Thymus (tissue), 14 donors: ENCODE measurements around the gene PKP2. TPM values are rescaled to one million over a fixed set of nuclear protein-coding genes. Genes with fewer than 3 reads are reported as not detected.

Experiments
- DNase-seq, 9 donors: peaks; one replicate each; pipeline ENCODE4 v3.0.0-alpha.2; 2013; ENCODE audit warnings: low spot score in 9 of 9, low read depth in 6 of 9, missing footprints in 1 of 9
- H3K27ac ChIP-seq, 2 donors: one replicate each; pipeline ENCODE4 v1.5.1; 2013; ENCODE audit warnings: control low read depth in 1 of 2, low read depth in 1 of 2, low read length in 1 of 2, mild to moderate bottlenecking in 1 of 2, moderate library complexity in 1 of 2
- H3K27me3 ChIP-seq, 2 donors: one replicate each; pipeline ENCODE4 v1.5.1; 2013; ENCODE audit warnings: low read length in 1 of 2; ENCODE audit not compliant: control insufficient read depth in 2 of 2, insufficient read depth in 1 of 2
- H3K36me3 ChIP-seq, 2 donors: one replicate each; pipeline ENCODE4 v1.5.1; 2013; ENCODE audit warnings: low read length in 1 of 2, mild to moderate bottlenecking in 1 of 2, moderate library complexity in 1 of 2; ENCODE audit not compliant: control insufficient read depth in 2 of 2, insufficient read depth in 2 of 2
- H3K4me1 ChIP-seq, 2 donors: one replicate each; pipeline ENCODE4 v1.5.1; 2013; ENCODE audit warnings: low read length in 2 of 2; ENCODE audit not compliant: control insufficient read depth in 2 of 2, insufficient read depth in 2 of 2
- H3K4me3 ChIP-seq, 2 donors: one replicate each; pipeline ENCODE4 v1.5.1; 2013; ENCODE audit warnings: low read length in 2 of 2, control low read depth in 1 of 2, mild to moderate bottlenecking in 1 of 2
- H3K9me3 ChIP-seq, 2 donors: one replicate each; pipeline ENCODE4 v1.5.1; 2013; ENCODE audit warnings: low read length in 1 of 2, mild to moderate bottlenecking in 1 of 2; ENCODE audit not compliant: control insufficient read depth in 2 of 2, insufficient read depth in 1 of 2
- WGBS: extraction: QIAGEN DNeasy Blood & Tissue Kit; methylation state at CpG from one replicate; pipeline ENCODE4 v1.1.7; 2013; 5-methylcytosine and 5-hydroxymethylcytosine counted together
- long read RNA-seq, 10 donors: transcript quantifications; one replicate each; lab custom pipeline, GENCODE V29; 2026
- polyA plus RNA-seq: library from polyadenylated mRNA; stranded (reverse); fragments of 200-250 nt; gene quantifications from one replicate; pipeline ENCODE4 v1.2.3, GENCODE V29; 2013
- total RNA-seq: library from RNA; stranded (reverse); fragments of 120-200 nt; gene quantifications from one replicate; pipeline ENCODE4 v1.2.4, GENCODE V29; 2013
- donor health status: healthy.

The PKP2 gene
- total RNA-seq (6.0 TPM), polyA plus RNA-seq (13.7 TPM)
- long read RNA-seq, donor 1: 0 reads
- long read RNA-seq, donor 2: 0 reads
- long read RNA-seq, donor 3: 0 reads
- long read RNA-seq, donor 4, full-length matches to known transcripts: 2 of 2 reads
- long read RNA-seq, donor 4, partial matches to known transcripts: 0 of 2 reads
- long read RNA-seq, donor 4, other reads (novel, unspliced or antisense): 0 of 2 reads
- long read RNA-seq, donor 5, full-length matches to known transcripts: 4 of 4 reads
- long read RNA-seq, donor 5, partial matches to known transcripts: 0 of 4 reads
- long read RNA-seq, donor 5, other reads (novel, unspliced or antisense): 0 of 4 reads
- long read RNA-seq, donor 6, full-length matches to known transcripts: 2 of 2 reads
- long read RNA-seq, donor 6, partial matches to known transcripts: 0 of 2 reads
- long read RNA-seq, donor 6, other reads (novel, unspliced or antisense): 0 of 2 reads
- long read RNA-seq, donor 7, full-length matches to known transcripts: 1 of 1 reads
- long read RNA-seq, donor 7, partial matches to known transcripts: 0 of 1 reads
- long read RNA-seq, donor 7, other reads (novel, unspliced or antisense): 0 of 1 reads
- long read RNA-seq, donor 8, full-length matches to known transcripts: 1 of 1 reads
- long read RNA-seq, donor 8, partial matches to known transcripts: 0 of 1 reads
- long read RNA-seq, donor 8, other reads (novel, unspliced or antisense): 0 of 1 reads
- long read RNA-seq, donor 9: 0 reads
- long read RNA-seq, donor 10: 0 reads

GRCh38 chr12:32896432-32897280, at the start of gene PKP2:
PKP2 (minus strand) TSS chr12:32896777; CDS start chr12:32896731, 46 bp downstream.
- Histone ChIP-seq H3K36me3 (no peaks in the 10 kb centered on the region), H3K27me3 (peaks cover 33 to 44% of the 10 kb centered on the region in 2 donors), H3K27ac (peak within 1 kb of the TSS in 1 of 2 donors; percentile 42), H3K9me3 (no peaks in the 10 kb centered on the region), H3K4me1 (peaks cover 0 to 2% of the 10 kb centered on the region in 2 donors), H3K4me3 (peak within 1 kb of the TSS; percentile 27 to 54)
- DNase-seq: peak in 5 of 9 donors; percentile 14 to 41 (median 21)
- WGBS: 1% methylated on average over 94 of the region's 94 CpGs

- no peak for DNase-seq
- H3K4me1 ChIP-seq: no peaks in the 10 kb centered on the region
- no peak overlapping the region for H3K4me3 ChIP-seq
- 93% methylated on average over 6 of the region's 6 CpGs for WGBS
- H3K27me3 ChIP-seq: no peaks in the 10 kb centered on the region
- H3K9me3 ChIP-seq: no peaks in the 10 kb centered on the region
- H3K27ac ChIP-seq: no peak overlapping the region
- no peaks in the 10 kb centered on the region for H3K36me3 ChIP-seq
Measured at GRCh38 chr12:32944195-32944594, 47.6 kb upstream of the PKP2 start.

GRCh38 chr12:32939801-32940200, 43.2 kb upstream of the PKP2 start:
- DNase-seq: no peak
- Histone ChIP-seq H3K4me1 (no peaks in the 10 kb centered on the region), H3K27me3 (no peaks in the 10 kb centered on the region), H3K9me3 (no peaks in the 10 kb centered on the region), H3K4me3 (no peak overlapping the region), H3K36me3 (no peaks in the 10 kb centered on the region), H3K27ac (no peak overlapping the region)
- 65% methylated on average over 3 of the region's 3 CpGs for WGBS

- Histone ChIP-seq H3K9me3 (no peaks in the 10 kb centered on the region), H3K36me3 (no peaks in the 10 kb centered on the region), H3K4me1 (no peaks in the 10 kb centered on the region), H3K27ac (no peak overlapping the region), H3K27me3 (no peaks in the 10 kb centered on the region), H3K4me3 (no peak overlapping the region)
- 96% methylated on average over 4 of the region's 4 CpGs for WGBS
- no peak for DNase-seq
Measured at GRCh38 chr12:32926963-32927362, 30.4 kb upstream of the PKP2 start.

GRCh38 chr12:32926356-32926755, 29.8 kb upstream of the PKP2 start:
- H3K4me3 ChIP-seq: no peak overlapping the region
- WGBS: 83% methylated on average over 1 of the region's 1 CpG
- no peak for DNase-seq
- H3K9me3 ChIP-seq: no peaks in the 10 kb centered on the region
- no peaks in the 10 kb centered on the region for H3K4me1 ChIP-seq
- no peak overlapping the region for H3K27ac ChIP-seq
- H3K36me3 ChIP-seq: no peaks in the 10 kb centered on the region
- H3K27me3 ChIP-seq: no peaks in the 10 kb centered on the region

GRCh38 chr12:32922546-32923297, 26.1 kb upstream of the PKP2 start:
- no peaks in the 10 kb centered on the region for H3K27me3 ChIP-seq
- 91% methylated on average over 8 of the region's 8 CpGs for WGBS
- no peak for DNase-seq
- no peak overlapping the region for H3K27ac ChIP-seq
- H3K4me3 ChIP-seq: no peak overlapping the region
- no peaks in the 10 kb centered on the region for H3K4me1 ChIP-seq
- H3K9me3 ChIP-seq: no peaks in the 10 kb centered on the region
- H3K36me3 ChIP-seq: no peaks in the 10 kb centered on the region

GRCh38 chr12:32921397-32921796, 24.8 kb upstream of the PKP2 start:
- no peak for DNase-seq
- Histone ChIP-seq H3K4me1 (no peaks in the 10 kb centered on the region), H3K36me3 (no peaks in the 10 kb centered on the region), H3K9me3 (no peaks in the 10 kb centered on the region), H3K4me3 (no peak overlapping the region), H3K27me3 (no peaks in the 10 kb centered on the region), H3K27ac (no peak overlapping the region)
- WGBS: 91% methylated on average over 2 of the region's 2 CpGs

GRCh38 chr12:32920506-32921085, 24.0 kb upstream of the PKP2 start:
- no peaks in the 10 kb centered on the region for H3K36me3 ChIP-seq
- no peak overlapping the region for H3K27ac ChIP-seq
- H3K4me1 ChIP-seq: no peaks in the 10 kb centered on the region
- H3K4me3 ChIP-seq: no peak overlapping the region
- H3K9me3 ChIP-seq: no peaks in the 10 kb centered on the region
- DNase-seq: no peak
- H3K27me3 ChIP-seq: no peaks in the 10 kb centered on the region
- 76% methylated on average over 8 of the region's 8 CpGs for whole genome bisulfite sequencing
